ENCODE results near the gene MFSD11. TPM values are rescaled to one million over a fixed set of nuclear protein-coding genes. Genes with fewer than 3 reads are reported as not detected.
"Not testable (repeated sequence)": the region's sequence is repeated elsewhere in the genome, so short reads cannot be mapped to it uniquely, and the experiment has no call there.

MFSD11 gene
- total RNA-seq, 6 donors from 2014 or later: 23.9 to 49.2 (median 34.4) TPM

GRCh38 chr17:76691379-76692191 is 46.3 kb upstream of the MFSD11 start:
- WGBS, 2 donors: 87 to 92% methylated on average over 12 to 14 of the region's 14 CpGs
- no peak for ATAC-seq (ENCODE audit: low FRiP score in 2 of 2)
- no peaks in the 10 kb centered on the region for H3K9me3 ChIP-seq

GRCh38 chr17:76695059-76695831 is 42.7 kb upstream of the MFSD11 start:
- Histone ChIP-seq H3K4me1 (peaks cover 33 to 50% (median 41%) of the 10 kb centered on the region in 4 donors), H3K27ac (peak overlapping the region in 2 of 4 donors; percentile 86 to 88), H3K9me3 (no peaks in the 10 kb centered on the region), H3K36me3 (no peaks in the 10 kb centered on the region), H3K4me3 (no peak overlapping the region), H3K27me3 (no peaks in the 10 kb centered on the region)
- TF ChIP-seq POLR2AphosphoS5 (IDR thresholded peaks at IDR 0.05): no peak
- no peak for TF ChIP-seq EP300 (IDR thresholded peaks at IDR 0.05)
- no peak for TF ChIP-seq CTCF (IDR thresholded peaks at IDR 0.05)
- no peak for TF ChIP-seq POLR2A (IDR thresholded peaks at IDR 0.05)
- 72 to 81% methylated on average over 16 of the region's 16 CpGs for WGBS, 2 donors
- ATAC-seq (ENCODE audit: low FRiP score in 2 of 2) (no peak), DNase-seq (no peak)

More at GRCh38 chr17:76691379-76692191, 46.3 kb upstream of the MFSD11 start:
- TF ChIP-seq POLR2AphosphoS5 (IDR thresholded peaks at IDR 0.05) (no peak), CTCF (IDR thresholded peaks at IDR 0.05) (no peak), POLR2A (IDR thresholded peaks at IDR 0.05) (no peak), EP300 (IDR thresholded peaks at IDR 0.05) (no peak)
- peaks cover 14 to 41% (median 28%) of the 10 kb centered on the region in 4 donors for H3K4me1 ChIP-seq
- H3K27me3 ChIP-seq: no peaks in the 10 kb centered on the region
- no peak for DNase-seq
- no peak overlapping the region for H3K27ac ChIP-seq
- H3K4me3 ChIP-seq: no peak overlapping the region
- peaks cover 0 to 6% (median 0%) of the 10 kb centered on the region in 4 donors for H3K36me3 ChIP-seq

- WGBS, 2 donors: 76 to 83% methylated on average over 20 to 25 of the region's 25 CpGs
- TF ChIP-seq CTCF (IDR thresholded peaks at IDR 0.05) (no peak), EP300 (IDR thresholded peaks at IDR 0.05) (peak in 1 of 4 donors; percentile 1), POLR2AphosphoS5 (IDR thresholded peaks at IDR 0.05) (peak; percentile 53 to 67)
- Histone ChIP-seq H3K36me3 (no peaks in the 10 kb centered on the region), H3K27me3 (no peaks in the 10 kb centered on the region), H3K9me3 (no peaks in the 10 kb centered on the region), H3K27ac (peak overlapping the region; percentile 42 to 88 (median 84)), H3K4me3 (no peak overlapping the region), H3K4me1 (peaks cover 46 to 64% (median 55%) of the 10 kb centered on the region in 4 donors)
- DNase-seq (no peak), ATAC-seq (ENCODE audit: low FRiP score in 2 of 2) (peak in 1 of 2 donors; percentile 70)
These were observed 40.9 kb upstream of the MFSD11 start for GRCh38 chr17:76696763-76697701.

- DNase-seq (no peak), ATAC-seq (ENCODE audit: low FRiP score in 2 of 2) (no peak)
- TF ChIP-seq POLR2A (IDR thresholded peaks at IDR 0.05): no peak
- no peak for TF ChIP-seq EP300 (IDR thresholded peaks at IDR 0.05)
- no peak for TF ChIP-seq CTCF (IDR thresholded peaks at IDR 0.05)
- TF ChIP-seq POLR2AphosphoS5 (IDR thresholded peaks at IDR 0.05): no peak
- 69 to 81% methylated on average over 17 of the region's 17 CpGs for whole genome bisulfite sequencing, 2 donors
- H3K27me3 ChIP-seq: no peaks in the 10 kb centered on the region
- no peaks in the 10 kb centered on the region for H3K36me3 ChIP-seq
- no peak overlapping the region for H3K4me3 ChIP-seq
- peaks cover 46 to 67% (median 55%) of the 10 kb centered on the region in 4 donors for H3K4me1 ChIP-seq
- H3K9me3 ChIP-seq: no peaks in the 10 kb centered on the region
- peak overlapping the region; percentile 42 to 88 (median 84) for H3K27ac ChIP-seq
These were observed 40.0 kb upstream of the MFSD11 start for GRCh38 chr17:76697702-76698465.

GRCh38 chr17:76698466-76698977 is 39.4 kb upstream of the MFSD11 start:
- not testable (repeated sequence) for H3K36me3 ChIP-seq; H3K27me3 ChIP-seq; ATAC-seq (ENCODE audit: low FRiP score in 2 of 2); H3K4me3 ChIP-seq; H3K9me3 ChIP-seq; DNase-seq
- Histone ChIP-seq H3K27ac (peak overlapping the region; percentile 42 to 88 (median 84)), H3K4me1 (peaks cover 46 to 67% (median 55%) of the 10 kb centered on the region in 4 donors)
- WGBS, 2 donors: 83 to 88% methylated on average over 7 of the region's 7 CpGs

Data from upper lobe of left lung (tissue), 6 donors.